Epithelial cell of proximal tubule (primary cell): ENCODE measurements around the gene RHD. TPM values are rescaled to one million over a fixed set of nuclear protein-coding genes. Genes with fewer than 3 reads are reported as not detected.
"Not testable (repeated sequence)": the region's sequence is repeated elsewhere in the genome, so short reads cannot be mapped to it uniquely, and the experiment has no call there.

ENCODE experiments used
- DNase-seq: peaks from one replicate; pipeline ENCODE4 v3.0.0-alpha.2; 2011; ENCODE audit warnings: low read depth
- H3K4me3 ChIP-seq: 2 replicates; pipeline ENCODE4 v1.5.1; 2011; ENCODE audit warnings: low read depth, mild to moderate bottlenecking, low read length
- total RNA-seq: library from RNA; depleted of rRNA; stranded (reverse); fragments of >200 nt; gene quantifications from 2 replicates; pipeline ENCODE4 v1.2.3, GENCODE V29; 2015
- TF ChIP-seq, protein P1 (sequence below): conservative IDR thresholded peaks from 2 replicates; pipeline ENCODE4 v1.5.1; 2012; ENCODE audit warnings: low read depth, mild to moderate bottlenecking, low read length

The RHD gene
- total RNA-seq, 1 donor from 2014 or later: not detected

- TF ChIP-seq, protein P1, sequence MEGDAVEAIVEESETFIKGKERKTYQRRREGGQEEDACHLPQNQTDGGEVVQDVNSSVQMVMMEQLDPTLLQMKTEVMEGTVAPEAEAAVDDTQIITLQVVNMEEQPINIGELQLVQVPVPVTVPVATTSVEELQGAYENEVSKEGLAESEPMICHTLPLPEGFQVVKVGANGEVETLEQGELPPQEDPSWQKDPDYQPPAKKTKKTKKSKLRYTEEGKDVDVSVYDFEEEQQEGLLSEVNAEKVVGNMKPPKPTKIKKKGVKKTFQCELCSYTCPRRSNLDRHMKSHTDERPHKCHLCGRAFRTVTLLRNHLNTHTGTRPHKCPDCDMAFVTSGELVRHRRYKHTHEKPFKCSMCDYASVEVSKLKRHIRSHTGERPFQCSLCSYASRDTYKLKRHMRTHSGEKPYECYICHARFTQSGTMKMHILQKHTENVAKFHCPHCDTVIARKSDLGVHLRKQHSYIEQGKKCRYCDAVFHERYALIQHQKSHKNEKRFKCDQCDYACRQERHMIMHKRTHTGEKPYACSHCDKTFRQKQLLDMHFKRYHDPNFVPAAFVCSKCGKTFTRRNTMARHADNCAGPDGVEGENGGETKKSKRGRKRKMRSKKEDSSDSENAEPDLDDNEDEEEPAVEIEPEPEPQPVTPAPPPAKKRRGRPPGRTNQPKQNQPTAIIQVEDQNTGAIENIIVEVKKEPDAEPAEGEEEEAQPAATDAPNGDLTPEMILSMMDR: no peak
- no peak overlapping the region for H3K4me3 ChIP-seq
- DNase-seq: no peak
Observed at GRCh38 chr1:25355841-25356395, 83.6 kb downstream of the RHD start.

DNA sequence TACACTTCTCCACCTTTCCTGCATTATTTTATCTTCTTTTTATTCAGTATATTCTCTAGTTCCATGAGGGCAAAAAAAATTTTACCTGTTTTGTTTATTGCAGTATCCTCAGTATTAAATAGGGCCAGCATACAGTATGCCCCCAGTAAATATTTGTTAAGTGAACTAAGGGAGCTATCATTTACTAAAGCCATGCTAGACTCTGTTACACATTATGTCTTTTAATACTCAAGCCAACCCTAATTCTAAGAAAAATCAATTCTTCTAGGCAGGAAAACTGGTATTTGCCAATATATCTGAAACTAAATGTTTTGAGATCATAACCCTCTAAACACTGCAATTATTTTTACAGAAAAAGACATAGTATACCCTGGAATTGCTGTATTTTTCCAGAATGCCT is 84.1 kb downstream of the RHD start:
- TF ChIP-seq, protein P1: no peak
- DNase-seq: no peak
- H3K4me3 ChIP-seq: no peak overlapping the region

DNA sequence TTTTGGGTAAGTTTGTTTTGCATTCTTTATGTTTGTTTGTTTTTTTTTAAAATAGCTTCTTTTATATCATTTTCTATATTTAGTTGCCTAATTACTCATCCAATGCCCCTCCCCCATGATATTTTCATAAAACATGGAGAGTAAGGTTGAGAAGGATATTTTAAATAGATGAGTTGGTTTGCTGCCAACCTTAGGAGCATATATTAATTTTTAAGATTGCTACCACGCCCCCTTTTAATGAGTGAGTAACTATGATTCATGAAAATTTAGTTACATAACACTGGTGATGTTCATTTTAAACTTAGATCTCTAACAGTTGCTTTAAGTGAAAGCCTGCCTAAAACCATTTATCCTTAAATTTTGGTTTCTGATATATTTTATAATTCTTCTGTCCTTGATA is 84.5 kb downstream of the RHD start:
- TF ChIP-seq, protein P1: no peak
- no peak overlapping the region for H3K4me3 ChIP-seq
- DNase-seq: no peak

DNA sequence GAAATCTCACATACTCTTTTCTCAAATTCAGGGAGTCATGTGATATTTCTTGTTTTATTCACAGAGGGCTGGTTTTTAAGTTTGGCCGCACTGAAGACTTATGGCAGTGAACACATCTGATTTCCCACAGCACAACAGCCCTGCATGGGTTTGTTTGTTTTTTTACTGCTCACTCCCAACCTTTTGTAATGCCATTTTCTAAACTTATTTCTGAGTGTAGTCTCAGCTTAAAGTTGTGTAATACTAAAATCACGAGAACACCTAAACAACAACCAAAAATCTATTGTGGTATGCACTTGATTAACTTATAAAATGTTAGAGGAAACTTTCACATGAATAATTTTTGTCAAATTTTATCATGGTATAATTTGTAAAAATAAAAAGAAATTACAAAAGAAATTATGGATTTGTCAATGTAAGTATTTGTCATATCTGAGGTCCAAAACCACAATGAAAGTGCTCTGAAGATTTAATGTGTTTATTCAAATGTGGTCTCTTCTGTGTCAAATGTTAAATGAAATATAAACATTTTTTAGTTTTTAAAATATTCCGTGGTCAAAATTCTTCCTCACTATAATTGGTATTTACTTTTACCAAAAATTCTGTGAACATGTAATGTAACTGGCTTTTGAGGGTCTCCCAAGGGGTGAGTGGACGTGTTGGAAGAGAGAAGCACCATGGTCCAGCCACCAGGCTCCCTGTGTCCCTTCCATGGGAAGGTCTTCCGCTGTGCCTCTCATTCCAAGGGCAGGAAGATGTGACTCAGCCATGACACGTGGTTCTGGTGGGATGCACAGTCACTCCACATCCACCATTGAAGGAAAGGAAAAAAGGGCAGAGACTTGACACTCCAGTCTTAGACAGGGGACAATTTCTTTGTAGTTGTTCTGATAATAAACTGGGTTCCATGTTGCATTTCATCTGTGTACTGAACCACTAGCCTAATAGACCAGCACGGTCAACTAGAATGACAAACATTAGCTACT is 88.6 kb downstream of the RHD start:
- DNase-seq: no peak
- TF ChIP-seq, protein P1: no peak
- H3K4me3 ChIP-seq: no peak overlapping the region

- H3K4me3 ChIP-seq: no peak overlapping the region
- TF ChIP-seq, protein P1: no peak
- no peak for DNase-seq
Observed at GRCh38 chr1:25361901-25362300, 89.6 kb downstream of the RHD start.

DNA sequence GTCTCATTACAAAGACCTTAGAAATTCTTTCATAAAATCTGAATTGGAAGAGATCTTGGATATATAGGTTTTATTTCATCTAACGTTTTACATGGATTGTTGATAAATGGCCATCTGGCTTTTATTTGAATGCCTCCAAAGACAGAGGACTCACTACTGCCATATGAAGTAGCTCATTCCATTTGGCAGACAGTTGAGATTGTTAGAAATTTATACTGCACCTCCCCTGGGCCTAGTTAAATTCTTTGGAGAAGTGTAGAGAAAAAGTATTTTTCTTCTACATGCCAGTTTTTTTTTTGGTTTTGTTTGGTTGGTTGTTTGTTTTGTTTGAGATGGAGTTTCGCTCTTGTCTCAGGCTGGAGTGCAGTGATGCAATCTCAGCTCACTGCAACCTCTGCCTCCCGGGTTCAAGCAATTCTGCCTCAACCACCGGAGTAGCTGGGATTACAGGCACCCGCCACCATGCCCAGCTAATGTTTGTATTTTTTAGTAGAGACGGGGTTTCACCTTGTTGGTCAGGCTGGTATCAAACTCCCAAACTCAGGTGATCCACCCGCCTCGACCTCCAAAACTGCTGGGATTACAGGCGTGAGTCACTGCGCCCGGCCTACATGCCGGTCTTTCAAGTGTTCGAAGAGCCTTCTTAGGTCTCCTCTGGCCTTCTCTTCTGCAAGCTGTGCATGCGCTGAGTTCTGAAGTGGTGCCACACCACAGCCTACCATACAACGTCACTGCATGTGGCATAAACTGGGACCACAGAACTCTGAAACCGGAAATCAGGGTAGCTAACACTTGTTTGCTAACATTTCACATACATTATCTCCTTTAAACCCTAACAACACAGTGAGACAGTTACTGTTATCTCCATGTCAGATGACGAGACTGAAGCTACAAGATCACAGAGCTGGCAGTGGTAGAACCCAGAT is 90.6 kb downstream of the RHD start:
- not testable (repeated sequence) for H3K4me3 ChIP-seq, DNase-seq

DNA sequence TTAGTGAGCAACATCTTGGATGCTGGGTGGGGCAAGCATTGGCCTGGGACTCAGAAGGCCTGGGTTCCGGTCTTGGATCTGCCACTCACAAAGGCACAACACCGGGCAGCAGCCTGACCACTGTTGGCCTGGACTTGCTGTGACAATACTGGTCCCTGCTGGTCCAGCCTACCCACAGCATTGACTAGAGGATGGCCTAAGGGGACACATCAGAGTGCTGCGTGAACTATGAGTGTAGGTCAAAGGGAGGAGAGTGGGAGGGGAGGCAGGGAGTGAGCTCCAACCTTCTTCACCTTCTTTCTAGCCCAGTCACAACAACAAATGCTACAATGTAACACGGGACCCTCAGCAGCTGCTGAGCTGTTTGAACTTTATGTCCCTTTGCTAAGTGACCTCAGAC is 96.9 kb downstream of the RHD start:
- H3K4me3 ChIP-seq: no peak overlapping the region
- no peak for DNase-seq
- TF ChIP-seq, protein P1: no peak

DNA sequence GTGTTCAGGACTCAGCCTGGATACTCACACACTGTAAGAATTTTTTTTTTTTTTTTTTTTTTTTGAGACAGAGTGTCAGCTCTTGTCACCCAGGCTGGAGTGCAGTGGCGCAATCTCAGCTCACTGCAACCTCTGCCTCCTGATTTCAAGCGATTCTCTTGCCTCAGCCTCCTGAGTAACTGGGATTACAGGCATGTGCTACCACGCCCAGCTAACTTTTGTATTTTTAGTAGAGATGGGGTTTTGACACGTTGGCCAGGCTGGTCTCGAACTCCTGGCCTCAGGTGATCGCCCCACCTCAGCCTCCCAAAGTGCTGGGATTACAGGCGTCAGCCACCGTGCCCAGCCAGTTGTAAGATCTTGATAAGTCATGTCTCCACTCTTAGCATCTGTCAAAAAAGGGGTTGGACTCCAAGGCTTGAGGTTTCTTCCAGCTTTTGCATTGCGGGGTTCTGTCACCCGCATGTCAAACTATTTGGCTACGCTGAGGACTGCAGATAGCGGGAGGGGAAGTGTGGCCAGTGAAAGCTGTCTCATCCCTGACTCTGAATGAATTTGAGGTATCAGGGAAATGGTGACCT is 97.5 kb downstream of the RHD start:
- H3K4me3 ChIP-seq, DNase-seq: not testable (repeated sequence)

- DNase-seq, H3K4me3 ChIP-seq: not testable (repeated sequence)
Observed at GRCh38 chr1:25371757-25372156, 99.4 kb downstream of the RHD start.

- DNase-seq, H3K4me3 ChIP-seq: not testable (repeated sequence)
Observed at GRCh38 chr1:25378367-25378766, 106.1 kb downstream of the RHD start.
